ENCODE data around the gene TGFBI.

- no peak for TF ChIP-seq GATA2 (IDR thresholded peaks at IDR 0.05; ENCODE audit: low read depth, low read length)
- TF ChIP-seq GATA3 (IDR thresholded peaks at IDR 0.05; ENCODE audit: low read depth, low read length) = no peak
Measured at GRCh38 chr5:136000932-136001331, 27.9 kb upstream of the TGFBI start.

Data from SH-SY5Y (cell line).